Measurements from ENCODE around the gene FBRS. TPM values are rescaled to one million over a fixed set of nuclear protein-coding genes. Genes with fewer than 3 reads are reported as not detected.

The FBRS gene
- total RNA-seq, 1 experiment from 2014 or later: 16.8 TPM

DNA sequence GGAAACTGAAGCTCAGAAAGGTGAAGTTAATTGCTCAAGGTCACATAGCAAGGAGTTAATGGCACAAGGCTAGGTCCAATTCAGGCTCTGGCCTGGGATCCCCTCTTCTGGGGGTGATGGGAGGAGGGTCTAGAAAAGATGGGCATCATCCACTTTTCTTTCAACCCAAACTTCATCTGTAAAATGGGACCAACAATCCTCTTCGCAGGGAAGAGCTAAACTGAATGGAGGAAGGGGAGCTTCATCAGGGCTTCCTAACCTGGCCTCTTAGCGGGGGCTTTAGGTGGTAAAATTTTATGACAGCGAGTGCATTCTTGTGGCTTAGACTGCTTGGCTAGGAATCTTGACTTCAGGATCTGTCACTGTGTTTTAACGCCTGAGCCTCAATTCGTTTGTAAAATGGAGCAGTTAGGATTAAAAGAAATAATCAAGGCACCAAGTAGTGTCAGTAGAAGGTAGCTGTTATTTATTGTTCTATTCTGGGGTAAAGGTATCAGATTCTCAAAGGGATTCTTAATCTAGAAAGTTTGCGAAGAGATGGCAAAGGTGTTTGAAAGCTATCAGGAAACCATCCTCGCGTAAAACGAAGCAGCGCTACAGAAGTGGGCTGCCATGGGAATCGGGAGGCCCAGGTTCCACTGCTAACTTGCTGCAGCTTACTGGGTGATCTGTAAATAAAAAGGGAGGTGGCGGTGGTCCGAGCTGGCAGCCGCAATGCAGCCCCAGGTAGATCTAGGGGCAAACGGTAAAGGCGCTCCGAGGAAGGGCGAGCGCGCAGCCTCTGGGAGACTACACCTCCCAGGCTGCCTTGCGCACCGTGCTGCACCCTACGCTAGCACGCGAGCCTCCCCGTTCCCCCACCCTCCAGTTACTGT is 39.3 kb downstream of the FBRS start:
- H3K79me2 ChIP-seq (ENCODE audit: insufficient read depth, low read length): peaks cover 9% of the 10 kb centered on the region; the same call in 1 of the 2 replicates
- H3K79me1 ChIP-seq (ENCODE audit: insufficient read depth, low read depth, low read length, poor library complexity, severe bottlenecking): peaks cover 7% of the 10 kb centered on the region
- no peak overlapping the region for H3K56ac ChIP-seq (ENCODE audit: insufficient read length, low read depth, low read length)
- H2AK5ac ChIP-seq (ENCODE audit: insufficient read length, low read length): no peak overlapping the region
- no peak overlapping the region for H3K9ac ChIP-seq (ENCODE audit: extremely low read depth, insufficient read length, low read length)
- no peak overlapping the region for H3K18ac ChIP-seq (ENCODE audit: insufficient read length, low read depth, low read length)
- peaks cover 19 to 29% of the 10 kb centered on the region in 2 experiments for H3K4me1 Mint-ChIP-seq
- peak overlapping the region; percentile 88 for H3K27ac ChIP-seq (ENCODE audit: insufficient read length, low read depth, low read length)
- H2BK120ac ChIP-seq (ENCODE audit: low read depth, low read length, poor library complexity, severe bottlenecking): no peak overlapping the region
- H3K4me1 ChIP-seq (ENCODE audit: insufficient read depth, low read length): peaks cover 3% of the 10 kb centered on the region; the same call in 1 of the 2 replicates
- H4K91ac ChIP-seq (ENCODE audit: insufficient read length, low read depth, low read length): no peak overlapping the region
- H2BK5ac ChIP-seq (ENCODE audit: insufficient read length, low read length): no peak overlapping the region
- no peak overlapping the region for H2BK20ac ChIP-seq (ENCODE audit: low read depth, low read length, poor library complexity, severe bottlenecking)
- peak overlapping the region; percentile 32 for H3K4me2 ChIP-seq (ENCODE audit: insufficient read depth, insufficient read length, low read length)
- no peak overlapping the region for H2BK12ac ChIP-seq (ENCODE audit: insufficient read length, low read depth, low read length)
- H3K4ac ChIP-seq (ENCODE audit: low read depth, low read length): no peak overlapping the region
- H3K23me2 ChIP-seq (ENCODE audit: insufficient read length, low read depth, low read length, poor library complexity, severe bottlenecking): peaks cover 9% of the 10 kb centered on the region
- no peaks in the 10 kb centered on the region for H3K9me3 ChIP-seq (ENCODE audit: control insufficient read depth, low read depth, low read length)
- no CpG with 5 or more reads among the region's 26 CpGs for WGBS (ENCODE audit: extremely low coverage, insufficient read length, low lambda C conversion rate)
- DNase-seq: no peak
- no peak overlapping the region for H3K23ac ChIP-seq (ENCODE audit: insufficient read length, low read depth, low read length)
- H4K5ac ChIP-seq (ENCODE audit: insufficient read length, low read depth, low read length): no peak overlapping the region
- H3K9me3 Mint-ChIP-seq: peaks cover 0 to 2% of the 10 kb centered on the region in 2 experiments; a peak in 1 of 5 replicates
- no peak overlapping the region for H2BK15ac ChIP-seq (ENCODE audit: low read depth, low read length)
- H4K8ac ChIP-seq (replicated peaks; ENCODE audit: insufficient read length, low read depth, low read length): no peak overlapping the region
- no peak overlapping the region; the same call in 1 of the 2 replicates for H3K14ac ChIP-seq (ENCODE audit: insufficient read depth, low read length)
- H3K4me3 Mint-ChIP-seq: peak overlapping the region; percentile 91 to 97
- H3K27me3 Mint-ChIP-seq (ENCODE audit: low read depth): peaks cover 54% of the 10 kb centered on the region
- H3K36me3 Mint-ChIP-seq (ENCODE audit: insufficient read depth in 1 of 3, low read depth in 3 of 3): peaks cover 7 to 27% (median 19%) of the 10 kb centered on the region in 3 experiments
- H4K20me1 ChIP-seq (ENCODE audit: control insufficient read depth, insufficient read depth, insufficient read length): peaks cover 2% of the 10 kb centered on the region
- H3K27me3 ChIP-seq (ENCODE audit: insufficient read depth, low read length): peaks cover 24% of the 10 kb centered on the region; the same call in 1 of the 2 replicates
- peak overlapping the region; percentile 100; a peak in 6 of 7 replicates for H3K27ac Mint-ChIP-seq
- H2AFZ ChIP-seq (ENCODE audit: low read length): no peak overlapping the region
- H3T11ph ChIP-seq (ENCODE audit: low read length): no peak overlapping the region
- TF ChIP-seq, protein P1, sequence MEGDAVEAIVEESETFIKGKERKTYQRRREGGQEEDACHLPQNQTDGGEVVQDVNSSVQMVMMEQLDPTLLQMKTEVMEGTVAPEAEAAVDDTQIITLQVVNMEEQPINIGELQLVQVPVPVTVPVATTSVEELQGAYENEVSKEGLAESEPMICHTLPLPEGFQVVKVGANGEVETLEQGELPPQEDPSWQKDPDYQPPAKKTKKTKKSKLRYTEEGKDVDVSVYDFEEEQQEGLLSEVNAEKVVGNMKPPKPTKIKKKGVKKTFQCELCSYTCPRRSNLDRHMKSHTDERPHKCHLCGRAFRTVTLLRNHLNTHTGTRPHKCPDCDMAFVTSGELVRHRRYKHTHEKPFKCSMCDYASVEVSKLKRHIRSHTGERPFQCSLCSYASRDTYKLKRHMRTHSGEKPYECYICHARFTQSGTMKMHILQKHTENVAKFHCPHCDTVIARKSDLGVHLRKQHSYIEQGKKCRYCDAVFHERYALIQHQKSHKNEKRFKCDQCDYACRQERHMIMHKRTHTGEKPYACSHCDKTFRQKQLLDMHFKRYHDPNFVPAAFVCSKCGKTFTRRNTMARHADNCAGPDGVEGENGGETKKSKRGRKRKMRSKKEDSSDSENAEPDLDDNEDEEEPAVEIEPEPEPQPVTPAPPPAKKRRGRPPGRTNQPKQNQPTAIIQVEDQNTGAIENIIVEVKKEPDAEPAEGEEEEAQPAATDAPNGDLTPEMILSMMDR (conservative IDR thresholded peaks at IDR 0.05): no peak

Measured in H9 (cell line).